NCI-H146 (cell line): Measurements from ENCODE around the gene XCL2.

Experiments used
- DNase-seq: peaks from one replicate; lab custom pipeline; 2025; lab: John Stamatoyannopoulos, UW

Gene XCL2

DNA sequence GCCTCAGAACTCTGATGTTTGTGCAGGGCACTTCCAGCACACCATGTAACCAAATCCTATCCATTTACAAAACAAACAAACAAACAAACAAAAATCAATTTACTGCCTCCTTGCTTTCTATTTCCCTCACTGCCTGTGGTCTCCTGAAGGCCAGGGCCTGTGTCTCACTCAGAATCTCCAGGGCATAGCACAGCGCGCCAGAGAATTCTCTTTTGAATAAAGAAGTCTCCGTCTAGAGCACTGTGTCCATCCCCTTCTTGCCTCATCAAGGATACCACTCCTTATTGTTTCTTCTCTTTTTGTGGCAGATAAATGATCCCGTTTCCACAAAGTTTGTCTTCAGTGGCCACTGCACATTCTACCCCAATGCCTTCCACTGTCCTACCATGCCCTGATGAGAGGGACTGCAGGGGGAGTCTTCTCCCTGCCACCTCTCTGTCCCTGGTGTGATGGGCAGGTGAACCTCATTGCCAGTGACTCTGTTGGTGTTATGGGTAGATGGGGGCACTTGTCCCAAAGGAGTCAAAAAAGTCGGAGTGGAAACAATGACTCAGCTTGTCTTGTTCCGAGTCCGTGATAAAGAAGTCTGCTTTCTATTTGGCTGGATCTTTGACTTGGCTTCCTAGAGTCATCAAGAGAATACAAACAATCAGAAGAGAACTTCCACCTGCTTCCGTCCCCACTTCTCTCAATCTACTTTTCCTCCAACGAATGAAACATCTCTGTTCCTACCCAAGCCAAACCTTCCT is 30.0 kb downstream of the XCL2 start:
- DNase-seq = no peak

DNA sequence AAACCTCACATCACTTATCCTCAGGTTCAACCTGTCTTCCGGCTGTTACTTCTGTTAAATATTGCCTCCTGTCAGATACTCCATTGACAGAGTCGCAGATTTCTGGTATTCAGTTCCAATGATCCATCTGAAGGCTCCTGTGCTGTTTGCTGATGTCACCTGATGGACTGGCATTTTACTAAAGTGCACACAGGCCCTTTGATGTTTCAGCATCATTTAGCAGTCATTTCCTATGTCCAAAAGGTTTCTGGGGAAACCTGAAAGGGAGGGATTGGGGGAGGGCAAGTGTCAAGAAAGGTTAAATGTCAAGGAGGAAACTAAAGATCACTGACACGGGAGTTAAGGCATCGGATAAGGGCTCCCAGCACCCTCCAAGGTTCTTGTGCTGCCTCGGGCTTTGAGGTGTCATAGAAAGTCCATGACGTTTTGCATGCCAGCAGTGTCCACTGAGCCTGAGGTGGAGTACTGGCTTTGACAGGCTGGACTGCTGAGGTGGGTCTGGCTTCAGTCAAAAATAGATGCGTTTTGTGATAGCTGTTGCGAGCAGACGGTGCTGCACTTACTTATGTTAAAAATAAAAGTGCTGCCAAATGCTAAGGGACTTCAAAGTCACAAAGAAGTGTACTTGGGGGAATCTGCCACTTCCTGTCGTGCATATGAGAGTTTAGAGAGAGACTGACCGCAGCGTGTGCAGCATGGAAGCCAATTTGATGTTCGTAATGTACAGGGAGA is 30.8 kb downstream of the XCL2 start:
- DNase-seq = no peak

GRCh38 chr1:168509875-168510791 is 33.7 kb downstream of the XCL2 start:
- no peak for DNase-seq

DNA sequence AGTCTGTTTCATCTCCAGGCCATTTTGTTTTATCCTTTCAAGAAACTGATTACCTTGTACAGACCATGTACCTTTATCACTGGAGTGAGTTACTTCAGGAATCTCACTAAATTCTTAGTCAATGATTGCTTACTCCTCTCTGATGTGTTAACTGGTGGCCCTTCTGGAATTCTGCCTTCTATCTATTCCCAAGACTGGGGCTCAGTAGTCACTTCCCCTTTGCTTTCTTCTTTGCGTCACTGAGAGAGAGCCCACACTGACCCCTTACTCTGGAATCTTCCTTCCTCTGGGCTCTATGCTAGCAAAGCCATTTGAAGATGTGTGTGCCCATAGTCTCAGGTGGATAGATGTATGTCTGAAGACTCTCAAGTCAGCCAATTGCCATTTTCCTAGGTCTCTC is 34.6 kb downstream of the XCL2 start:
- no peak for DNase-seq

DNA sequence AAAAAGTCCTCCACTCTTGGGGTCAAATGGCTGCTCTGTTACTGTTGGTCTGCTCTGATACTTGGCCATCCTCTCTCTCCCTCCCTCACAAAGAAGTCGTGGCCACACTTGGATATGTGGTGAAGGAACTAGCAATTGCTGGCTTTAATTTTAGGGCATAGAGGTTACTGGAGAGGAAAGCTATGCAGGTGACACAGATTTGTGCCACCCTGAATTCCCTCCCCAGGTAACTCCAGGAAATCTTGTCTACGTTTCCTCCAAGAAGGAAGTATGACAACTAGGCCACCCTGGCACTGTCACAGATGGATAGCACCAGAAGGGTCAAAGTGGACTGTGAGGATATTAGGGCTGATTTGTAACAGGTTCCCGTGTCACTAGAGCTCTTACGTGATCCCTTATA is 36.0 kb downstream of the XCL2 start:
- DNase-seq = no peak

- no peak for DNase-seq
These were observed 36.6 kb downstream of the XCL2 start for GRCh38 chr1:168507231-168507630.

DNA sequence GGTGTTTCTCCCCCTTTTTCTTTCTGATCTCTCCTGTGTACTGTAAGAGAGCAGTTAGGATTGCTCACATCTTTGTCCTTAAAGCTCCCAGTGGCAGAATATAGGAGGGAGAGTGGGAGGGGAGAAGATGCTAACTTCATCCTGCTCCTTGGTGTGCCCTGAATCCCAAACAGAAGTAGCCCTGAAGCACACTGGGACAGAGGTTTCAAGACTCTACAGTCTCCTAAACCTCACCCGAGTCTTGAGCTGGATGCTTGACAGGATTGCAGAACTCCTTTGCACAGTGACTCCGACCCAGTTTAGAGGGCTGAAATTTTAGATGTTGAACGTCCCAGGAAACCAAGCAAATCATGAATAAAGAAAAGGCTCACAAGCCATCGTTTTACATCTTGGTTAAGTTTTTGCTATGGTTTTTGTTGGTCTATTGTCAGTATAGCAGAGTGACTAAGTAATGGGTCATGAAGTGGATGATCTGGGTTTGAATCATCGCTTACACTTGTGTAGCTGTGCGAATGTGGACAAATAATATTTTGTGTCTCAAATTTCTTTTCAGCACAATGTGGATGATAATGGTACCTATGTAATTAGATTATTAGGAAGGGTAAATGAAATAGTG is 37.5 kb downstream of the XCL2 start:
- DNase-seq = no peak

GRCh38 chr1:168505006-168505405 is 38.8 kb downstream of the XCL2 start:
- no peak for DNase-seq

DNA sequence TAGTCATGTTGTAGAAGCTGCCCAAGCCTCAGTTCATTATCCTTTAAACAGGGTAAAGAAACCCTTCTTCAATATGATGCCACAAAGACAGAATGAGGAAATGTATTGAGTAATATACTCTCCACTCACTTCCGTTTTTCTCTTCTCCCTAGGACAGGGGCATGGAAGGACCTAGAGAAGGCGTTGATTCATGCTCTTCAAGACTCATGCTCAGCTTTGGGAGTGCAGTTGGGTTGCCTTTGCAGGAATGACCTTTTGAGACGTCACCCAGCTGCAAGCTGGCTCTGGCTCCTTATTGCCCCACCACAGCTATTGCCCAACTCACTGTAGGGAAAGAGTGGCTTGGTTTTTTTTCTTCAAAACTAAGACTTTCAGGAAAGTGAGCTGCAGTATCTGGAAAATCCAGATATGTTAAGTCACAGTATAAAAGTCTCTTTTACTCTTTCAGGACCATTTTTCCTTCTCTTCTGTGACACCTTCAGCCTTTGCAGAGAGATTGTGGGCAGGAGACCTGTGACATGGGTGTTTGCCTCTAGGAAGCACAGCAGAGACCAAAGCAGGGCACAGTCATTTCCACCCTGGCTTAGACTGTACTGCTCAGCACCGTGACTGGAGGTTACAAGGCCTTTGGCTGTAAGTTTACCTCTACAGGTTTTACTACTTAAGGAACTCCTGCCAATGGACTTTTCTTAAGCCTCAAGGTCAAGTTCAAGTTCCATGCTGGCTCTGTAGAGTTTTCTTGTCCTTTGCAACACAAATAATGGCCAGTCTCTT is 39.5 kb downstream of the XCL2 start:
- no peak for DNase-seq

- no peak for DNase-seq
These were observed 44.1 kb downstream of the XCL2 start for GRCh38 chr1:168499688-168500049.

DNA sequence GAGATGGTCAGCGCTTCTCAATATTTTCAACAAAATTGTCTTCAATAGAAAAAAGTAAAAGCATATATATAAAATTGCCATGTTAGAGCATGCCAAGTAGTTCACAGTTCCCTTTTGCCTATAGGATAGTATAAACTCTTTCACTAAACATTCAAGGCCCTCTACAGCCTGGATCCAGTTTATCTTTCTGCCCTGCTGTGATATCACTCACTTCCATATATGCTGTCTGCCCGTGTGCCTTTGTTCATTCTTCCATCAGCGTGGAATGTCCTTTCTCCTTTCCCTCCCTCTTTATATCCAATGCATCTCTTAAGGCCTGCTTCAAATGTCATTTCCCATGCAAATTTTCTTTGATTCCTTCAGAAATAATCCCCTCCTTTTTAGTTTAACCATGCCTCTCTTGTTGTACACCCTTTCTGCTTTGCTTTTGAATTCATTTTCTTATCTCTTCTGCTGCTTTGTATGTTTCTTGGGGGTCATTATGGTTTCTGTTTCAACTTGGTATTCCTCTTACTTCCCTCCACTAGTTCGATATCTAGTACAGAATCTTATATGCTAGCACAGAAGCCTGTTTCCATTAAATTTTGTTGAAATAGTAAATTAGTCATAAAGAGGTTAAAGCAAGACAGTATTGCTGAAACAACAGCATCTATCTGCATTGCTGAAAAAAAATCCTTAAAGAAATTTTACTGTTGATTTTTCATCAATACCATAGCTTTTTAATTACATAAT is 44.7 kb downstream of the XCL2 start:
- no peak for DNase-seq

DNA sequence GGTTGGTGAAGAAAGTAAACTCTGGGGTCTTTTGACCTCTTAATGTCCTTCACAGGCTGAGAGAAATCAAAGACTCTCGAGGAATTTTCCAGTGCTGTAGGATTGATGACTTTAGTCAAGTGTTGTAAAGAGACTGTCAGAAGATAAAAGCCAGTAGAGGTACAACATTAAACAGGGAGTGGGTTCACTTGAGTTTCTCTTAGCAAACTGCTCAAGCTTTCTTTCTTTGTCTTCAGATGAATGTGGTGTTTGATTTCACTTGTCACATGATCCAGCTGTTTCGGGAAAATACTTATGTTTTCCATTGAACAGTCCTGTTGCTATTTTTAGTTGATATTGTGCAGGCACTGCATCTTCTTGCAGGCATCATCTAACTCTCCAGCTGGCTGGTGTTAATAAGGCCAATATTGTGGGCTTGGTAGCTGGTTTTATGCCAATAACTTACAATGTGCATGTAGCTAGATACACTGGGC is 45.6 kb downstream of the XCL2 start:
- DNase-seq = peak; percentile 13

DNA sequence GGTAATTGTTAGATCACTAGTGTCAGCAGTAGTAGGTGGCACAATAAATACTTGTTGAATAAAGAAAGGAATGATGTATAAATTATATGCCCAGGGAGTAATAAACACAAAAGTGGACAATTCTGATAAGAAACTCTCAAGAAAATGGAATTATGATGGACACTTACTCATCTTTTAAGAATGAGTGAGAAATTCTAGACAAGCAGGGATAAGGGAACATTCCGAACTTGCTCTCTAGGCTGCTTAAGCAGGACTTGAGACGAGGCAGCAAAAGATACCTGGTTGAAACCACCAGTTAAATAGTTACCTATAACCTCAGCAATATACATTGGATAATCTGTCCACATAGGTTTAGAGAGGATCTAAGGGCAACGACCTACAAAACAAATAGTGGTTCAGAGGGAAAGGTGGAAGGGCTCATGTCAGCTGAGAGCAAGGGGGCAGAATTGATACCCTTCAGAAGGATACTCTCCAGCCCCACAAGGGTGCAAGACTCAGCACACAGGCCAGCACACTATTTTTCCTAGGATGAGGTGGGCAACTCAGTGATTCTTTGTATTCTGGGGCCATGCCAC is 46.3 kb downstream of the XCL2 start:
- DNase-seq = no peak

DNA sequence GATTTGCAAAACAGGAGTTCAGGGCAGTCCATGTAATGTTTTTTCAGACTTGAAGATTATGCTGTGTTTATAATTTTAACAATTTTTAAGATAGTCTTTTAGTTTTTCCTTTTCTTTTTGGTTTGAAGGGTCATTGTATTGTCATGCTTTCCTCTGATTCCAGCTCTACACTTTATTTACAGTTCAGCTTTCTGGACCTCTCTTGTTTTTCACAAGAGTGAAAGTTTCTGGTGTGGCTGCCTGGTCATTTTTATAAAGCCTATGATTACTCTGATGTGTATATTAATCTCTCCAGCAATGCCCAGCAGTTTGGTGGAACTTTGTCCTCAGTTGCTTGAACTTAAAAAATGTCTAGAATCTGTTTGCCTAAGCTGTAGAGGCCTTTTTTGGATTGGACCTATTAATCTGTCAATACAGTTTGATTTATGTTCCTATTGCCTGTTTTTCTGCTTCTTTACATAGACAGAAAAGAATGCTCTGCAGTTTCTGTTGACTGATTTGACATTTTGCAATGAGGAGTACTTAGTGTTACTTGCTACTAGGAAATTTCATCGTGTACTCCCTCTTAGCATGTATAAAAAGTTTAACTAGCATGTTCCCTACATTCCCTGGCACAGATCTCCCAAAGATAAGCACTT is 52.2 kb downstream of the XCL2 start:
- no peak for DNase-seq
